Left lung (tissue), 10 donors: ENCODE measurements around the gene TMC1. TPM values are rescaled to one million over a fixed set of nuclear protein-coding genes. Genes with fewer than 3 reads are reported as not detected.

Experiments
- ATAC-seq: fragments of 200-7000 bp; cut with Tn5 transposase; one replicate; pipeline ENCODE4 v1.9.1; 2020; ENCODE audit warnings: moderate library complexity
- DNase-seq, 4 donors: peaks; one replicate each; pipeline ENCODE4 v3.0.0-alpha.2; 2013 to 2020
- H3K27ac ChIP-seq, 2 donors: fragments of 200-600 bp; sonication (generic) in 1 of 2; one replicate each; pipeline versions ENCODE4 v1.5.0 to v1.8.0; 2020 to 2021
- H3K27me3 ChIP-seq, 2 donors: fragments of 200-600 bp; sonication (generic) in 1 of 2; one replicate each; pipeline versions ENCODE4 v1.5.0 to v1.8.0; 2020 to 2021
- H3K36me3 ChIP-seq, 2 donors: fragments of 200-600 bp; sonication (generic) in 1 of 2; one replicate each; pipeline versions ENCODE4 v1.5.0 to v1.8.0; 2020 to 2021
- H3K4me1 ChIP-seq, 2 donors: fragments of 200-600 bp; one replicate each; pipeline ENCODE4 v1.8.0; 2021
- H3K4me3 ChIP-seq, 2 donors: fragments of 200-600 bp; sonication (generic) in 1 of 2; one replicate each; pipeline versions ENCODE4 v1.5.0 to v1.8.0; 2020 to 2021; ENCODE audit warnings: mild to moderate bottlenecking in 1 of 2
- H3K9me3 ChIP-seq, 2 donors: fragments of 200-600 bp; sonication (generic) in 1 of 2; one replicate each; pipeline versions ENCODE4 v1.5.0 to v1.8.0; 2020 to 2021
- intact Hi-C, 2 donors: fragments of 100-400 bp; cut with DNase I; formaldehyde crosslinking; loops; one replicate each; pipeline versions ENCODE4 v1.11.2 to v1.14.2; 2022
- polyA plus RNA-seq, 6 donors: library from polyadenylated mRNA; unstranded; fragments of 120-200 nt; gene quantifications; one replicate each; pipeline ENCODE4 v1.2.1, GENCODE V29; 2013; ENCODE audit not compliant: insufficient read length in 6 of 6
- total RNA-seq, 2 donors: library from RNA; stranded (reverse); fragmentation: NEBNext Ultra II Directional; extraction: Animal tissue kit (Norgen Biotek cat#: 25700); gene quantifications; one replicate each; pipeline ENCODE4 v1.2.1, GENCODE V29; 2021
- TF ChIP-seq, protein P1 (sequence below), 2 donors: fragments of 200-600 bp; sonication (generic) in 1 of 2; IDR thresholded peaks; one replicate each; pipeline versions ENCODE4 v1.5.0 to v1.8.0; 2021; ENCODE audit warnings: antibody characterized with exemption in 2 of 2
- donor health status: DM: no; HTN: yes; CAD: no.
- donor health status: DM: no; HTN: no; CAD: no.

TMC1 gene
- total and polyA plus RNA-seq, 8 donors = 0.26 to 0.81 (median 0.55) TPM; not detected in 1

DNA sequence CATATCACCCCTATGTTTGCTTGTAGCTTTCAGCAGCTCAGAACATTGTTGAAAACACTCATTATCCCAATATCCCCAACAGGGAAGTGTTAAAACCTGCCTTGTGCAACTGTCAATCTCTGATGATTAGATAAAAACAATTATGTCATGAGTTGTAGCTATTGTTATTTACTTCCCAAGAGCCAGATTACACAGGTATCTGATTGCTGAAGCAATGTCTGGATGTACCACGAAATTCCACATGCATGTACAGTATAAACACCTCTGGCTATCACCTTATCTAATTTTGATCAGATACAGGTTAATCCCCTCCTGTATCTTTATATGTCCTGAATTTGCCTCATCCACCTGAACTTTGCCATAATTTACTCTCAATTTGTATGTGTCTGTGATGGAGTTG, 38.7 kb downstream of the TMC1 start:
- Histone ChIP-seq H3K36me3 (no peaks in the 10 kb centered on the region), H3K4me1 (peaks cover 0 to 6% of the 10 kb centered on the region in 2 donors), H3K9me3 (no peaks in the 10 kb centered on the region), H3K27ac (no peak overlapping the region), H3K4me3 (no peak overlapping the region), H3K27me3 (no peaks in the 10 kb centered on the region)
- TF ChIP-seq, protein P1, sequence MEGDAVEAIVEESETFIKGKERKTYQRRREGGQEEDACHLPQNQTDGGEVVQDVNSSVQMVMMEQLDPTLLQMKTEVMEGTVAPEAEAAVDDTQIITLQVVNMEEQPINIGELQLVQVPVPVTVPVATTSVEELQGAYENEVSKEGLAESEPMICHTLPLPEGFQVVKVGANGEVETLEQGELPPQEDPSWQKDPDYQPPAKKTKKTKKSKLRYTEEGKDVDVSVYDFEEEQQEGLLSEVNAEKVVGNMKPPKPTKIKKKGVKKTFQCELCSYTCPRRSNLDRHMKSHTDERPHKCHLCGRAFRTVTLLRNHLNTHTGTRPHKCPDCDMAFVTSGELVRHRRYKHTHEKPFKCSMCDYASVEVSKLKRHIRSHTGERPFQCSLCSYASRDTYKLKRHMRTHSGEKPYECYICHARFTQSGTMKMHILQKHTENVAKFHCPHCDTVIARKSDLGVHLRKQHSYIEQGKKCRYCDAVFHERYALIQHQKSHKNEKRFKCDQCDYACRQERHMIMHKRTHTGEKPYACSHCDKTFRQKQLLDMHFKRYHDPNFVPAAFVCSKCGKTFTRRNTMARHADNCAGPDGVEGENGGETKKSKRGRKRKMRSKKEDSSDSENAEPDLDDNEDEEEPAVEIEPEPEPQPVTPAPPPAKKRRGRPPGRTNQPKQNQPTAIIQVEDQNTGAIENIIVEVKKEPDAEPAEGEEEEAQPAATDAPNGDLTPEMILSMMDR (IDR thresholded peaks at IDR 0.05) = no peak
- DNase-seq (no peak), ATAC-seq (no peak)
- intact Hi-C loops = no loop called here

DNA sequence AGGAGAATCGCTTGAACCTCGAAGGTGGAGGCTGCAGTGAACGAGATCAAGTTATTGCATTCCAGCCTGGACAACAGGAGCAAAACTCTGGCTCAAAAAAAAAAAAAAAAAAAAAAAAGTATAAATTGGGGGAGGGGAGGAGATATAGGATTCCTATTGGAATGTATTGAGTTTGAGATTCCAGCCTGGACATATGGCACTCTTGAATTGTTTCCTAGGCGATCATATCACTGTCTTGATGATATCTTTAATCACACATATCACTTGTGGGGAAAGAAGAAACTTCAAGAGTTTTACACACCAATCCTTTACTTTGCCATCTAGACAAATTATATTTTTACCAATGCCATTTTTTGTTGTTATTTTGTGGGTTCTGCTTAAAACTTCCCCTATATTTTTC, 42.4 kb downstream of the TMC1 start:
- Histone ChIP-seq H3K4me3 (no peak overlapping the region), H3K27me3 (no peaks in the 10 kb centered on the region), H3K36me3 (no peaks in the 10 kb centered on the region), H3K9me3 (no peaks in the 10 kb centered on the region), H3K4me1 (peaks cover 0 to 4% of the 10 kb centered on the region in 2 donors), H3K27ac (no peak overlapping the region)
- intact Hi-C loops = no loop called here
- TF ChIP-seq, protein P1 (IDR thresholded peaks at IDR 0.05) = no peak
- DNase-seq = no peak
- ATAC-seq = no peak

DNA sequence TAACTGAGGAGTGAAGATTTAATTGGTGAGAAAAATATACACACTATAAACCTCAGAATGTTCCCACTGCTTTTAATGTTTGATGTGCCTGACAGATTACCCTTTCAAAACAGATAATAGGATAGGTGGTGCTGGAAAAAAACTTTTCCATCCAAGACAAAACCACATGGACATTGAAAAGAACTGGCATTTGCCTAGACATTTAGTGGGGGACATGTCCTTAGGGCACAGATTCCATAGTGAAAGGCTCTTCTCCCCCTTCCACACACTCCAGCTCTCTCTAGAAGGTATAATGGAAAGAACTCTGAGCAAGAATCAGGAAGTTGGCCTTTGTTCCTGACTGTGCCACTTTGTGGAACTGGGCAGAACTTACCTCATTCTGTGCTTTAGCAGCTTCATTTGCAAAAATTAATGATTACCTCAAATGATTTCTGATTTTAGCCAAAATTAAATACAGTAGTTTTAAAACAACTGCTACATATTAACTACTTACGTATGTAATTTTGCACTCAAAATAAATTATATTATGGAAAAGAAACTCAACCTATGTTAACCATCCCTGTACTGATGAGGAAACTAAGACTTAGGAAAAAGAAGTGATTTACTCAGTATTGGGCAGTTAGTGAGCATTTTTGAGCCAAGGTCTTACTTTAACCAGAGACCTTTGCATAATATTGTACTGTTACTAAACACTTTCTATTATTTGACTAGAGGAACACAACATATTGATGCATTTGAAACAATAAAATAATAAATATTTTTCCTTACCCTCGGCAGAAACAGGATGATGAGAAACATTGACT, 43.3 kb downstream of the TMC1 start:
- TF ChIP-seq, protein P1 (IDR thresholded peaks at IDR 0.05) = no peak
- Histone ChIP-seq H3K27ac (no peak overlapping the region), H3K27me3 (no peaks in the 10 kb centered on the region)

DNA sequence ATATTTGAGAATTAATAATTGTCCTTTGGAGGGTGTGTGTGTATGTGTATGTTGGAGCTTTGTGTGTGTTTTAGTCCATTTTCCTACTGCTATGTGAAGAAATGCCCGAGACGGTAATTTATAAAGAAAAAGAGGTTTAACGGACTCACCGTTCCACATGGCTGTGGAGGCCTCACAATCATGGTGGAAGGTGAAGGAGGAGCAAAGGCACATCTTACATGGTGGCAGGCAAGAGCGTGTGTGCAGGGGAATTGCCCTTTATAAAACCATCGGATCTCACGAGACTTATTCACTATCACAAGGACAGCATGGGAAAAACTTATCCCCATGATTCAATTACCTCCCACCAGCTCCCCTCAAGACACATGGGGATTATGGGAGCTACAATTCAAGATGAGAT, 44.1 kb downstream of the TMC1 start:
- ATAC-seq (no peak), DNase-seq (no peak)
- peaks cover 0 to 4% of the 10 kb centered on the region in 2 donors for H3K4me1 ChIP-seq
- H3K27me3 ChIP-seq = no peaks in the 10 kb centered on the region
- TF ChIP-seq, protein P1 (IDR thresholded peaks at IDR 0.05) = no peak
- H3K27ac ChIP-seq = no peak overlapping the region
- intact Hi-C loops = no loop called here
- H3K9me3 ChIP-seq = no peaks in the 10 kb centered on the region
- no peak overlapping the region for H3K4me3 ChIP-seq
- no peaks in the 10 kb centered on the region for H3K36me3 ChIP-seq

More for the DNA sequence above, 43.3 kb downstream of the TMC1 start:
- Histone ChIP-seq H3K36me3 (no peaks in the 10 kb centered on the region), H3K9me3 (no peaks in the 10 kb centered on the region), H3K4me3 (no peak overlapping the region), H3K4me1 (peaks cover 0 to 4% of the 10 kb centered on the region in 2 donors)
- ATAC-seq (peak; percentile 64), DNase-seq (no peak)
- intact Hi-C loops = no loop called here

DNA sequence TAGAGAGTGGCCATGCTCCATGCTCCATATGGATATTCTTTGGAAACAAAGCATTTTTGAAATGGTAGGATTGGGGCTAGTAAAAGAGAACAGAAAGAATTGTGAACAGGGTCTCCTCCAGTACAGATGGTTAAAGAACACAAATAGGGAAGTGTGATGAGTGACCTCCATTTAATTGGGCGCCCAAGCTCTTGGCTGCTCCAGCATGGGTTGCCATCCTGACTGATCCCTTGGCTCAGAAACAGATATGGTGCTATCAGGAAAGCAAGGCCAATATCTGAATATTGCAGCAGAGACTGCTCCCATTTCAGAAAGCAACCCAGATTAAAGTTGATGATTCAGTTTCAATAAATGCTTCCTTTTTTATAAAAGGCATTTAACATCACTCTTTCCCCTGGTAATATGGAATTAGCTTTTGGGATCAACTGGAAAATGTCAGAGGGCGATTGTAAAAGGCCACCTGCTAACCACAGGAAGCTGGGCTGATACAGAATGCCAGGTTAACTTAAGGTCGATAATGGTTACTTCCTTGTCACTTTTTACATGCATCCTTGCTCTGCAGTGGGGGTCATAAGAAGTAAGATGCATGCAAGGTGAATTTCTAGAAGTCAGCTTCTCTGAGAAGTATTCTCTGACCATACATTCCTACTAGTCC, 52.9 kb downstream of the TMC1 start:
- Histone ChIP-seq H3K27me3 (no peaks in the 10 kb centered on the region), H3K27ac (no peak overlapping the region), H3K9me3 (no peaks in the 10 kb centered on the region), H3K36me3 (no peaks in the 10 kb centered on the region), H3K4me3 (no peak overlapping the region), H3K4me1 (peaks cover 7 to 28% of the 10 kb centered on the region in 2 donors)
- intact Hi-C loops = no loop called here
- no peak for DNase-seq
- TF ChIP-seq, protein P1 (IDR thresholded peaks at IDR 0.05) = no peak
- ATAC-seq = no peak
